ENCODE data around the gene ZNF385B. TPM values are rescaled to one million over a fixed set of nuclear protein-coding genes. Genes with fewer than 3 reads are reported as not detected.

The ZNF385B gene
- total RNA-seq, 3 donors from 2014 or later (not counting 1 experiment from before 2014, with no cell fraction given): 0.54 TPM; not detected in 2

DNA sequence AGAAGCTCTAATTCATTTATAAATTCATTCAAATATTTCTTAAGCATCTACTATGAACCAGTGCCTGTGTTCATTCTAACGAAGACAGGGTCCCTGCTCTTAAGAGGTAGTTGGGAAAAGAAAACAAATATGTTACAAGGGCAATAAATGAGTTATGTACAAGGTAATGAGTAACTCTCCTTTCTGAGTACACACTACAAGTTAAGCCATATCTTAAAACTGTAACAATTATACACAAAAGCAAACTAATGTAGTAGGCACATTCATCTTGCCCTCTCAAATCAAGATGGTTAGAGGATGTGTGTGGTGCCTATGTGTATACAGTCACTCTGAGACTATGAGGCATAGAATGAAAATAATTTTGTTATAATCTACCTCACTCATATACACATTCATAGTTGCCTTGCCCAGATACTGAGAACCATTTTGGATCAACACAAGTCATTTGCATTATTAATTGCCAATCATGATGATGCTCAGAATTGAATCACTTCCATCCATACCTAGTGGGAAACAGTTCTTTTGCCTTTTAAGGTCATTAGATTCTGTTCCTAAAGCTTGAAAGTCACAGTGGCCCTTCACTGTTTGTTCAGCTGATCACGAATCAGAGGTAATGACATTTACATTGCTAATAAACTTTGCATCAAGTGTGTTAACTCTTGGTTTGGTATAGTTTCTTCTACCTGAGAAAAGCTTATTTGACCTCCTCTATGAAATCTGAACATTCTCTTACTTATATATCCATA lies 283.1 kb downstream of the ZNF385B start:
- H3K4me3 Mint-ChIP-seq: no peak overlapping the region
- H3K4me1 Mint-ChIP-seq: no peaks in the 10 kb centered on the region
- H3K27me3 Mint-ChIP-seq (ENCODE audit: low read depth in 2 of 2): no peaks in the 10 kb centered on the region
- Histone ChIP-seq H3K4me3 (ENCODE audit: low read length) (no peak overlapping the region), H3K27me3 (ENCODE audit: control insufficient read depth, insufficient read depth, low read length) (no peaks in the 10 kb centered on the region), H3K4me1 (ENCODE audit: control insufficient read depth, insufficient read depth, low read length) (no peaks in the 10 kb centered on the region), H3K9me3 (ENCODE audit: control insufficient read depth, insufficient read depth, low read length) (no peaks in the 10 kb centered on the region), H3K27ac (ENCODE audit: low read length) (no peak overlapping the region), H3K36me3 (ENCODE audit: control insufficient read depth, insufficient read depth, low read length) (no peaks in the 10 kb centered on the region)
- no peak overlapping the region for H3K27ac Mint-ChIP-seq
- DNase-seq (no peak), ATAC-seq (no peak)
- intact Hi-C loops (cut with micrococcal nuclease): no loop called here
- H3K36me3 Mint-ChIP-seq: no peaks in the 10 kb centered on the region
- WGBS (ENCODE audit: insufficient coverage): 50% methylated on average over 1 of the region's 2 CpGs
- no peaks in the 10 kb centered on the region for H3K9me3 Mint-ChIP-seq
- TF ChIP-seq, protein P1, sequence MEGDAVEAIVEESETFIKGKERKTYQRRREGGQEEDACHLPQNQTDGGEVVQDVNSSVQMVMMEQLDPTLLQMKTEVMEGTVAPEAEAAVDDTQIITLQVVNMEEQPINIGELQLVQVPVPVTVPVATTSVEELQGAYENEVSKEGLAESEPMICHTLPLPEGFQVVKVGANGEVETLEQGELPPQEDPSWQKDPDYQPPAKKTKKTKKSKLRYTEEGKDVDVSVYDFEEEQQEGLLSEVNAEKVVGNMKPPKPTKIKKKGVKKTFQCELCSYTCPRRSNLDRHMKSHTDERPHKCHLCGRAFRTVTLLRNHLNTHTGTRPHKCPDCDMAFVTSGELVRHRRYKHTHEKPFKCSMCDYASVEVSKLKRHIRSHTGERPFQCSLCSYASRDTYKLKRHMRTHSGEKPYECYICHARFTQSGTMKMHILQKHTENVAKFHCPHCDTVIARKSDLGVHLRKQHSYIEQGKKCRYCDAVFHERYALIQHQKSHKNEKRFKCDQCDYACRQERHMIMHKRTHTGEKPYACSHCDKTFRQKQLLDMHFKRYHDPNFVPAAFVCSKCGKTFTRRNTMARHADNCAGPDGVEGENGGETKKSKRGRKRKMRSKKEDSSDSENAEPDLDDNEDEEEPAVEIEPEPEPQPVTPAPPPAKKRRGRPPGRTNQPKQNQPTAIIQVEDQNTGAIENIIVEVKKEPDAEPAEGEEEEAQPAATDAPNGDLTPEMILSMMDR (IDR thresholded peaks at IDR 0.05): no peak

DNA sequence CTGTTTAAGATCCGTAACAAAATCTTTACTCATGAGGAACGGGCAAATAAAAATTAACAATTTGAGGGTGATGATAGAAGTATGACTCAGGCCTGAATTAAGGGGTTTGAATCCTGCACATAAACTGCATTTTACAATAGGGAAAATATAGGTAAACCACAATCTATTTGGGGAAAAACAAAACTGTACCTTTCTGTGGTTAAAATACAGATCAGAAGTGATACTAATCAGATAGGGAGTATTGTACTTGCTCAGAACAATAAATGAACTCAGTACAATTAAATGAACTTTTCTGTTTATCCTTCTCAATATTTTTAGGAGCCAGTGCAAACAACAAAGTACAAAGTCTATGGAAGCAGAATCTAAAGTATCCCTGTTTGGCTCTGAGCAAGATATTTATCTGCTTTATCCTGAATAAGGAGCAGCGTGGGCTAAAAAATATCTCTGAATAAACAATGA lies 287.3 kb downstream of the ZNF385B start:
- Mint-ChIP-seq H3K36me3 (no peaks in the 10 kb centered on the region), H3K27ac (no peak overlapping the region), H3K9me3 (peaks cover 0 to 3% of the 10 kb centered on the region in 2 donors), H3K27me3 (ENCODE audit: low read depth in 2 of 2) (no peaks in the 10 kb centered on the region), H3K4me1 (no peaks in the 10 kb centered on the region), H3K4me3 (no peak overlapping the region)
- ATAC-seq: no peak
- H3K27ac ChIP-seq (ENCODE audit: low read length): no peak overlapping the region
- intact Hi-C loops (cut with micrococcal nuclease): no loop called here
- no peak for DNase-seq
- TF ChIP-seq, protein P1 (IDR thresholded peaks at IDR 0.05): no peak
- H3K9me3 ChIP-seq (ENCODE audit: control insufficient read depth, insufficient read depth, low read length): no peaks in the 10 kb centered on the region
- no peaks in the 10 kb centered on the region for H3K4me1 ChIP-seq (ENCODE audit: control insufficient read depth, insufficient read depth, low read length)
- no peak overlapping the region for H3K4me3 ChIP-seq (ENCODE audit: low read length)
- H3K27me3 ChIP-seq (ENCODE audit: control insufficient read depth, insufficient read depth, low read length): no peaks in the 10 kb centered on the region
- H3K36me3 ChIP-seq (ENCODE audit: control insufficient read depth, insufficient read depth, low read length): no peaks in the 10 kb centered on the region
- 57% methylated on average over 1 of the region's 3 CpGs for whole genome bisulfite sequencing (ENCODE audit: insufficient coverage)

DNA sequence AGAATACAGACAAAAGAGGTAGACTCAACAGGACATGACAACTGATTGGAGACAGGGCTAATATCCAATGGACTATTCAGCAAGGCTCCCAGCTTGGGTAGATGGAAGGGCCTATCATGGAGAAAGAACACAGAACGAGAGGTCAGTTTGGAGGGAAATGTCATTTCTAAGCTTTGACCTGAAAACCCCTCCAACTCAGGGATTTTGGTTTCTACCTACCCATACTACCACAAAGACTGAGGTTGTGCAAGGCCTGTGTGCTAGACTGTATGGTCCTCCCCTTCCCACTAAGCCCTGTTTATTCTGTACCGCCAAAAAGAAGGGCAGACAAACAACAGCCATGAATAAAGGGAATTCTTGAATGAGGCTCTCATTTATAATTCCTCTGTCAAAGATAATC lies 288.9 kb downstream of the ZNF385B start:
- H3K27ac Mint-ChIP-seq: no peak overlapping the region
- H3K36me3 Mint-ChIP-seq: no peaks in the 10 kb centered on the region
- intact Hi-C loops (cut with micrococcal nuclease): no loop called here
- Histone ChIP-seq H3K4me3 (ENCODE audit: low read length) (no peak overlapping the region), H3K4me1 (ENCODE audit: control insufficient read depth, insufficient read depth, low read length) (no peaks in the 10 kb centered on the region), H3K36me3 (ENCODE audit: control insufficient read depth, insufficient read depth, low read length) (no peaks in the 10 kb centered on the region), H3K9me3 (ENCODE audit: control insufficient read depth, insufficient read depth, low read length) (no peaks in the 10 kb centered on the region), H3K27ac (ENCODE audit: low read length) (no peak overlapping the region), H3K27me3 (ENCODE audit: control insufficient read depth, insufficient read depth, low read length) (no peaks in the 10 kb centered on the region)
- H3K4me3 Mint-ChIP-seq: no peak overlapping the region
- WGBS (ENCODE audit: insufficient coverage): no CpG with 5 or more reads among the region's 2 CpGs
- DNase-seq: no peak
- ATAC-seq: no peak
- TF ChIP-seq, protein P1 (IDR thresholded peaks at IDR 0.05): no peak
- peaks cover 3% of the 10 kb centered on the region in 2 donors for H3K9me3 Mint-ChIP-seq
- no peaks in the 10 kb centered on the region for H3K4me1 Mint-ChIP-seq
- H3K27me3 Mint-ChIP-seq (ENCODE audit: low read depth in 2 of 2): no peaks in the 10 kb centered on the region

DNA sequence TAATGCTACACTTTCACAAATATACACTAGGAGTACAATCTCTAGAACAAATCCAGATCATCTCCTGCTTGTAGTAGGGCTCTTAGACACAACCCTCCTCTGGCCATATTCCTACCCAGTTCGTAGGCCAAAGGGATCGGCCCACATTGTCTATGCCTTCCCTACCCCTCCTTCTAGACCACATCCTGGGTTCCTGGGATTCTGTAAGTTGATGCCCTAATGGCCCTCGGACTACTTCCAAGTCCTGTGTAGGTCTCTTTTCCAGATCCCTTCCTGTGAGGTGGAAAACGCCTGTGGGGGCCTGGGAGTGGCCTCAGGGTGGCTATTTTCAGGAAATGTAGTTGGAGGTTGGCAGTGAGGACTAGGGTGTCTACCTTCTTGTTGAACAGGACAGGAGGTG lies 289.7 kb downstream of the ZNF385B start:
- Histone ChIP-seq H3K27ac (ENCODE audit: low read length) (no peak overlapping the region), H3K36me3 (ENCODE audit: control insufficient read depth, insufficient read depth, low read length) (no peaks in the 10 kb centered on the region), H3K4me3 (ENCODE audit: low read length) (no peak overlapping the region), H3K4me1 (ENCODE audit: control insufficient read depth, insufficient read depth, low read length) (no peaks in the 10 kb centered on the region), H3K27me3 (ENCODE audit: control insufficient read depth, insufficient read depth, low read length) (no peaks in the 10 kb centered on the region), H3K9me3 (ENCODE audit: control insufficient read depth, insufficient read depth, low read length) (no peaks in the 10 kb centered on the region)
- H3K9me3 Mint-ChIP-seq: peaks cover 3% of the 10 kb centered on the region in 2 donors
- intact Hi-C loops (cut with micrococcal nuclease): no loop called here
- no peak for DNase-seq
- no peak overlapping the region for H3K4me3 Mint-ChIP-seq
- WGBS (ENCODE audit: insufficient coverage): 81% methylated on average over 4 of the region's 4 CpGs
- H3K36me3 Mint-ChIP-seq: no peaks in the 10 kb centered on the region
- no peaks in the 10 kb centered on the region for H3K27me3 Mint-ChIP-seq (ENCODE audit: low read depth in 2 of 2)
- TF ChIP-seq, protein P1 (IDR thresholded peaks at IDR 0.05): no peak
- H3K4me1 Mint-ChIP-seq: no peaks in the 10 kb centered on the region
- H3K27ac Mint-ChIP-seq: no peak overlapping the region
- no peak for ATAC-seq
